Measurements from ENCODE around the gene DLG5.

The DLG5 gene

DNA sequence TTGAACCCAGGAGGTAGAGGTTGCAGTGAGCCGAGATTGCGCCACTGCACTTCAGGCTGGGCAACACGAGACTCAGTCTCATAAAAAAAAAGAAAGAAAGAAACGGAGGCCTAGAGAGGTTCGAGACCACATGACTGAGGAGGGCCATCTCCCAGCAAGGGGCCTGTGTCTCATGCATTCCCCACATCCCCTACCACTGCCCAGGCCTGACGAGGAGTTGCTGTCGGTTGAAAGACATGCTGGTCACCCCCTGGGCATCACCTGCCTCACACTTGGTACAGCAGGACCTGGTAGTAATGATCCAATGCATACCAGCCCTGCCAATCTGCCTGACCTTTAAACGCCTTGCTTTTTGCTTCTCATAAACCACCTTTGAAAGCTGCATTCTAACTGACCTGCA is 85.9 kb downstream of the DLG5 start:
- DNase-seq, result no peak

DNA sequence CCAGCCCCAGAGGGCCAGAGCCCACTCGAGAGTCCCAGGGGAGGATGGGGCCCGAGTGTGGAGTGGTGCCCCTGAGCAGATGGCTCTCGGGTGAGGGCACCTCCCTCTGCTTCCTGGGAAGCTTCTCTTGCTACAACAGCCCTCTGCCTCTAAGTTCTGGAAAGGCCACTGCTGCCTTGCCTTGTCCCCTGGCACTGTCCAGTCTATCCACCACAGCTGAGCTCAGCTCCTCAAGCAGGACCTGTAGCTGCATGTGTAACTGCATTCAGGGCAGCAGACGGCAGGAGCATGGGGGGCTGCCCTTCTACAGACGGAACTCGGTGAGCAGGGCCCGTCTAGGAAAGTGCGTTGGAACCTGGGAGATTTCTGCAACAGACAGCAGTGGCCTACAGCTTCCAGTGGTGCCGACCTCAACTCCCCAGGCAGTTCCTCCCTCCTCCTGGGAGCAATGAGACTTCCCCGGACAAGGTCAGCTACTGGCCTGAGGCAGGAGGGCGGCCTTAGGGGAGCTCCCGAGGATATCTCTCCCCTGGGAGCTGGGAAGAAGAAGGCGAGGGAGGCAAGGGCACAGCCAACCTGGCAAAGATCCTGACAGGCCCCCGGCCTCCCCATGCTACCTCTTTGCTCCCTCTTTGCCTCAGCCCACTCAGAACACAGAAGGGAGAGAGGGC is 88.5 kb downstream of the DLG5 start:
- DNase-seq, result no peak

DNA sequence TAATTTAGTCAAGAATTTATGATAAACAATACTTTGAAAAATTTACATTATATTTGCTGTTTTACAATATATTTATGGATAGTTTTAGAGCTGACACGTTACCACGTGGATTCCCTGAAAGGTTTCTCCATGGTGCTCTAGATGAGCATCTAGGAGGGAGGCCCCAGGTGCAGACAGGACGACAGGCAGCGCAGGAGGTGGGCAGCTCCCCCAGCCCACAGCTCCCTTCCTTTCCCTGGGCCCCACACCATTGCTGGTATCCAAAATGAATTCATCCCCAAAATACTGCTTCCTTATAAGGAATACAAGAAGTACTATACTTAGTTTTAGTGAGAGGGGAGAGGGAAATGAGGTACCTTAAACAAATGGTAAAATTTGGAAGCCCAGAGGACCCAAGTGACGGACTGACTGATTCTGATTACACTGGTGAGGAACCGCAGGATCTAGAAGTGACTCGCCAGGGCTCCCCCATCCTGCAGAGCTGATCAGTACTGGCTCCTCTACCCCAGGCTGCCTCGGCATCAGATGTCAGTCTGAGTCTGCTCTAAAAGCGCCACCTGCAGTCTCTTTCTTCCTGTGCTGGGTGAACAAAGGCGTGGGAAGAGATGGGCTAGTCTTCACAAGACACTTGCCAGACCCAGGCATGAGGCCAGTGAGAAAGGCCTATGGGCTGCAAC is 89.2 kb downstream of the DLG5 start:
- DNase-seq, result peak; percentile 54

DNA sequence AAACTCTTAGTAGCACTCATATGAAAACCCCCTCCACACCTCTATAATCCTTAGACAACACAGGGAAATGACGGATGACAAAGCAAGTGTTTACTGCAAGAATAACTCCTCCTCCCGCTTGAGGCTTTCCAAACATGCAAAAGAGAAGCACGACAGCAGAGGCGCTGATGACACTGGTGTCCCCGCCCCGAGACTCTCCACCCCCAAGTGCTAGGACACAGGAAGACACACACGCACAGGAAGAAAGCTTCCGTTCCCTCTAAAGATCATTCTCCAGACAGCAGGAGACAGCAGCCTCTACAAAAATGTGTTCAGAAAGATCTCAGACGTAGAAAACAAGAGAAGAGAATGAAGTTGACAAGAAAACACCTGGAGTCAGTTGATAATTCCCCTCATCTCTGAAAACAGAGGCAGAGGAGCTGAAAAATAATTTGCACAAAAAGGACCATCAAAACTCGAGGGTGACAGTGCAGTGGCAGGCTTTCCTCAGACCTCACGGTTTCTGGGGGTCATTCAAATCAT is 90.2 kb downstream of the DLG5 start:
- peak; percentile 80 for DNase-seq

DNA sequence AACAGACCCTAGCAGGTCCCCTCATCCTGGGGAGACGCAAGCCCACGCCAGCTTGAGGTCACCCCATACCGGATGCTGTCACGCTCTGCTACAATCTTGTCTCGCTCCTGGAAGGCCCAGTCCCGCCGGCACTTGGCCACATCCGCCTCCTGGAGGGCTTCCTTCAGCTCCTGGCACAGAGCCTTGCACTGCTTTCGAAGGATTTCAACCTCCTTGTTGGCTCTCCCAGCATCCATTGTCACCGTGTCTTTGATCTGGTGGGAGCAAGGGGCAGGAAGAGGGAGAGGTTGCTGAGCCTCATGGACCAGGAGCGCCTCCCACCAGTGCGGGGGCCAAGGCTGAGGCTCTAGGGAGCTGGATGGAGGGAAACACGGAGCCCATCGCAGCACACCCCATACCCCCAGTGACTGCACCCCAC is 90.9 kb downstream of the DLG5 start:
- no peak for DNase-seq

DNA sequence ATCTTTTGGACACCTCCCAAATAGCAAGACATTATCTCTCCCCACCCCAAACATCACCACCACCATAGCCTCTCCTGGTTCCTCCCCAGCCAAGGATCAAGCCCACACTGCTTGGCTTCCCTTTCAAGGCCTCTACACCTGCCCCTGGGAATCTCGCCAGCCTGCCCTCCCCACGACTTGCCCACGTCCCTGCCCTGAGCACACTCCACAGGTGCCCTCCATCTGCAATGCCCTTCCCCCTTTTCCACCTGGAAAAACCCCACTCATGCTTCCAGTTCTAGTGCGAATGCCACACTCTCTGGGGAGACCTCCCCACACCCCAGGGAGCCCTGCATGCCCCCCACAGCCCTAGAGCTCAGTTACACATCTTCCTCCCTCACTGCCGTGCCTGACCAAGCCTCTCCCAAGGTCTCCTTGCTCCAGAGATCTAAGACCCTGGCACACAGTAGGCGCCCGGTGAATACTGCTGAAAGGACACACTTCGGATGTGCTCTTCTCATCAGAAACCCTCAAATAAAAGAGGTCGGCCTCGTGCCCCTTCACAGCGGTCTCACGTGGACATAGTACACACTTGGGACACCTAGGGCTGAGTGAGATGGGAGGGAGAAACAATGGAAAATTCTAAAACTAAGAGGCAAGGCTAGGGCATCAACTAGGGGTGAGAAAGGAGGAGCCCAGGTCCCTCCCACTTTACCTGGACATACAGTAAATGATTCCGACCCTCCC is 91.4 kb downstream of the DLG5 start:
- DNase-seq, result peak; percentile 24

DNA sequence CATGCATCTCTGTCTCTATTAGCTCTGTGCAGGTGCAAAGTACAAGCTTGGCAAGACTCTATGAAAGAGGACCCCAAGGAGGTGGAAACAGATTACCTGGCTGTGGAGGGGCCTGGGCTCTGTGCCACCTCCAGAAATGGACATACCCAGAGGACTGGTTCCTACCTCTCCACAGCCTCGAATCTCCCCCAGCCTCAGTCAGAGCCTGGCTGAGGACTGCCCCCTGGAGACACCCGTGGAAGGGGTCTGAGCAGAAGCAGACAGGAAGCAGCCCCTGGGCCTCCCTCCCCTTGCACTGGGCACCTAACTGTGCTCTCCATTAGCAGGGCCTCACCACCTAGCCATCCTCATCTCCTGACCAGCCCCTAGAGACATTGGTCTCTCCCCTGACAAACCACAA is 92.0 kb downstream of the DLG5 start:
- DNase-seq, result no peak

DNA sequence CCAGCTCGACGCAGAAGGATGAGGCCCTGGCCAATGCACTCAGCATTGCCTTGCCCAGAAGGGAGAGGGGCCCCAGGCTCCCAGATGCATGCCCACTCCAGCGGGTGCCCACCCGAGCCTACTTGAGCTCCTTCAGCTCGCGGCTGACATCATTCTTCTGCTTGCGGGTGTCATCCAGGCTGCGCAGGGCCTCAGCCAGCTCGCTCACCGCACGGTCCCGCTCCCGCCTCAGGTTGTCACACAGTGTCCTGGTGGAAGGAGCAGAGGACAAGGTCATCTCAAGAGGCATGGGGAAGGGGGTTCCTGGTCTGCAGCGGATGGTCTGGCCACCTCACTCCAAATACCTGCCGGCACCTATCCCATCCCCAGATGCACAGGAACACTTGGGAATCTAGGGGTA is 92.8 kb downstream of the DLG5 start:
- no peak for DNase-seq

DNA sequence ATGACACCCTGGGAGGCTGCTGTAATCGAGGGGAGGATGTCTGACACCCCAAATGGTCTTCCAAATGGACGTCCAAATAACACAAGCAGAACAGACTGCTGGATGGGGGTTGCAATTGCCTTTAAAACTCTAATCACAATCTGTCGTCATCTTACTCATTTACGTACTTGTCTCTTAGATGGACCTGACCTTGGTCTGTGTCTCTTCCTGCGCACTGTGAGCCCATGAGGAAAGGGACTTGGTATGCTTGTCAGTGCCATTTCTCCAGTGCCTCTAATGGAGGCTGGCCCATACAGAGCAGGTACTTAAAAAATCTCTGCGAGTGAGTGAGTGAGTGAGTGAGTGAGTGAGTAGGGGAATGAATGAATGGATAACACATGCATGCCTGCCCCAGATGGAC is 93.3 kb downstream of the DLG5 start:
- no peak for DNase-seq

DNA sequence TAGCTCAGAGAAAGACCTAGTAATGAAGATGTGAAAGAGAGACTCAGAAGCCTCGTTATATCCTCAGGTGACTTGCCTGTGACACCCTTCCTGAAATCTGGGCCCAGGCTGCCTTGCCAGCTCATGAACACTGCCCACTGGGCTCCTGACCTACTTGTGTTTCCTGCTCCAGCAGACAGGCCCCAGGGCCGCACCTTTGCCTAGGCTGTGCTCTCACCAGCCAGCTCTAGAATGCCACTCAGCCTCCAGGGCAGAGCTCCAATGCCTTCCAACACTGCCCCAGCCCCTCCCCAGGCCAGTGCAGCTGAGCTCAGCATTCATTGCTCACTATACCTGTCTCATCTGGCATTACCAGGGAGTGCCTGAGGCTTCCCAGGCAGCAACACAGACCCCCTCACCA is 94.3 kb downstream of the DLG5 start:
- DNase-seq, result no peak

DNA sequence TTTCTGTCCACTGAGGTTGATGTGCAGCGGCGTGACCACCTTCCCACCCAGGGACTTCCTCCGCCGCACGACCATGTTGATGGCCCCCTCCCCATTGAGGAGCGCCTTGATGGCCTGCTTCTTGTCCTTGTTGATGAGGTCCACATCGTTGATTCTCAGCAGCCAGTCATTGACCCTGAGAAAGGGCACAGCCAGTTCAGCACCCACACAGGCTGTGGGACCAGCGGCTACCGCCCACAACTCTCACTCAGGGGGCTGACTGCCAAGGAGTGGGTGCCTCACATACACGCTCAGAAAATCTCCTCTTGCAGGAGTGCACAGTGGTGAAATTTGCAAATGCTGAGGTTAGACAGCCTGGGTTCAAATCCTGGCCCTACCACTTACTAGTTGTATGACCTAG is 97.2 kb downstream of the DLG5 start:
- no peak for DNase-seq

DNA sequence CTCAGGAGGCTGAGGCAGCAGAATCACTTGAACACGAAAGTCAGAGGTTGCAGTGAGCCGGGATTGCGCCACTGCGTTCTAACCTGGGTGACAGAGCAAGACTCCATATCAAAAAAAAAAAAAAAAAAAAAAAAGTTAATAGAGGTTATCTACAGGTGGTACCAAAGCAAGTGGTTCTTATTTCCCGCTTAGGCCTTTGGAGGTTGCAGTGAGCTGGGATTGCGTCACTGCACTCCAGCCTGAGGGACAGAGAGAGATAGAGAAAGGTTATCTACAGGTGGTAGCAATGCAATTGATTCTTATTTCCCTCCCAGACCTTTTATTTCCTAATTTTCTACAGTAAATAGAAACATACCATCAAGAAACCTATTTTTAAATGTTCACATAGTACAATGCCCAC is 98.2 kb downstream of the DLG5 start:
- no peak for DNase-seq

DNA sequence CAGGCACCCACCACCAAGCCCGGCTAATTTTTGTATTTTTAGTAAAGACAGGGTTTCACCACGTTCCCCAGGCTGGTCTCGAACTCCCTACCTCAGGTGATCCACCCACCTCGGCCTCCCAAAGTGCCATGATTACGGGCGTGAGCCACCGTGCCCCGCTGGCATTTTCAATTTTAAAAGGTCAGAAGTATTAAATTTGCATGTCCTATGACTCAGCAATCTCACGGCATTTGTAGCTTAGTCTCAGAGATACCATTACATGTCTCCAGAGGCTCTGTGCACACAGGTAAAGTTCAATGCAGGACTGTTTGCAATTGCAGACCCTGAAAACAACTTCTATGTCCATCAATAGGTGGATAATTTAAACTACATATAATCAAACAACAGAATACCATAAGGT is 99.2 kb downstream of the DLG5 start:
- DNase-seq, result peak; percentile 5

DNA sequence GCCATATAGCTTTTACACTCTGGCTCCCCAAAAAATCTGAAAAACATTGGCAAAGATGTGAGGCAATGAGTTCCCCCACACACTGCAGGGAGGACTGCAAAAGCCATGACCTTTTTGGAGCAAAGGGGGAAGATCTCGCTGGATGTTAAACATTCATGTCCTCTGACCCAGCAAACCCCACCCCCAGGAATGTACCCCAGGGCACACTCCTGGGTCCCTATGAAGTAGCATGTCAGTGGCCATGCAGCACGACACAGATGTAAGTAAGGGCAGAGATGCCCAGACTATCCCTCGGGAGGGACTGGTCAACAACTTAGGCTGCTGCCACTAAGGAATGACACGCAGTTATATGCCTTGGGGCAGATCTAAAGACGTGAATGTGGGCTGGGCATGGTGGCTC is 100.6 kb downstream of the DLG5 start:
- DNase-seq, result no peak

DNA sequence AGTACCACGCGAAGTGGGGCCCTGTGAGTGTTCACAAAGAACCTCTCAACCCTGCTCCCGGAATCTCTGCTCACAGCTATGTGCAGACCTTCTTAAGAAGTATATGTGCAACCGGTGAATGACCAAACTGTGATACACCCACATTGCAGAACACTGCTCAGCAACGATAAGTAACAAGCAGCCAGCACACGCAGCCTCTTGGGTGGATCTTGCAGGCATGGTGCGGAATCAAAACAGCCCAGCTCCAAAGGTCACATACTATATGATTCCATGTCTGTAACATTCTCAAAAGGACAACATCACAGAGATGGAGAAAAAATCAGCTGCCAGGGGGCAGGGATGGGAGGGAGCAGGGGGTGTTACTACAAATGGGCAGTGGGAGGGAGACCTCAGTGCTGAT is 101.6 kb downstream of the DLG5 start:
- DNase-seq, result no peak

DNA sequence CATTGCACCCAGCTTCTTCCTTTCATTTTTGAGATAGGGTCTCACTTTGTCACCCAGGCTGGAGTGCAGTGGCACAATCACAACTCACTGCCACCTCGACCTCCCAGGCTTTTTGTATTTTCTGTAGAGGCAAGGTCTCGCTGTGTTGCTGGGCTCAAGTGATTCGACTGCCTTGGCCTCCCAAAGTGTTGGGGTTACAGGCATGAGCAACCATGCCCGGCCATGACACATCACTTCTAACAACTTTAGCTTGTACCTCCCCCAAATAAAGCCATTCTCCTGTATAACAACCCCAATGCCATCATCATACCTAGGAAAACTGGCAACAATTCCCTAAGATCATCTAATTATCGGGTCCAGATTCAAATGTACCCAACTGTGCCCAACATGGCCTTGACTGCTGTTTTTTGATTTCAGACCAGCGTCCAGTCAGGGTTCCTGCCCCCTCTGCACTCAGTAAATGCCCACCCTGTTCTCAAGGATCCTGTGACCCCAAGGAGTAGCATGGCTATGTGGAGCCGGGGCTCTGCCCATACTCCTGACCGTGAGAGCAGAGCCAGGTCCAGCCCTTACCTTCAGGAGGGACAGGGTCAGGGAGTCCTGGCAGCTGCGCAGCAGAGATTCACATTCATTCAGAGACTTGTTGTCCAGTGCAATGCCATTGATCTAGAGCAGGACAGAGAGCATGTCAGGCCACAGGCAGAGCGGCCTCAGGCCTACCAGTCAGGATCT is 102.6 kb downstream of the DLG5 start:
- no peak for DNase-seq

DNA sequence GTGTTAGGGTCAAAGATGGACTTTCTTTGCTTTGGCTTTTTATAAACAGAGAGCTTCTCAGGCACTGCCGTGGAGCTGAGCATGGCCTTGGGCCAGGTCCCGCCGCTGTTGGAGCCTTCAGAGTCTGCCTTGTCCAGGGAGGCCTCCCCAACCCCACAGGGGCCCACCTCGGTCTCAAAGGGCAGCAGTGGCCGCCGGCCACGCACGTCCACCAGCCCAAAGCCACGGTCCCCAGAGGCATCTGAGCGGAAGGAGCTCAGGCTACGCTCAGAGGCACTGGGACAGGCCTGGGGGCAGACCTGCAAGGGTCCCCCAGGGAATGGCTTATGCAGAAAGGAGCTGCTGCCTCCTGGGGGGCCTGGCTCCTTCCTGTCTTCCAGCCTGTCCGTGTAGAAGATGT is 105.0 kb downstream of the DLG5 start:
- no peak for DNase-seq

DNA sequence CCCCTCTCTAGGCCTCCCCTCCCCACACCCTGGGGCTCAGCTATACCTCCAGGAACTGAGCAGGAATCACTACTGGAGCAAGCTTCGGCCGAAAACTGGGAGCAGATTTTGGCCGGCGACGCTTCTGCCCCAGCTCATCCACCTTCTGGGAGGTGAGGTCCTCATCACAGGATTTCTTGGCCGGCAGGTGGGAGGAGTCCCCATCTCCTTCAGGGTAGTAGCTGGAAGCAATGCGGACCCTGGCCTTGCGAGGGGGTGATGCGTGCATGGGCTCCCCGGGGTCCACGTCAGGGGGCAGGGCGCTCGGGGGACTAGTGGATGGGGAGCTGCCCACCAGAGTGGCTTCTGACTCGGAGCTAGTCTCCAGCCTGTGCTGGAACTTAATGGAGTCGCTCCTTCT is 105.5 kb downstream of the DLG5 start:
- no peak for DNase-seq

DNA sequence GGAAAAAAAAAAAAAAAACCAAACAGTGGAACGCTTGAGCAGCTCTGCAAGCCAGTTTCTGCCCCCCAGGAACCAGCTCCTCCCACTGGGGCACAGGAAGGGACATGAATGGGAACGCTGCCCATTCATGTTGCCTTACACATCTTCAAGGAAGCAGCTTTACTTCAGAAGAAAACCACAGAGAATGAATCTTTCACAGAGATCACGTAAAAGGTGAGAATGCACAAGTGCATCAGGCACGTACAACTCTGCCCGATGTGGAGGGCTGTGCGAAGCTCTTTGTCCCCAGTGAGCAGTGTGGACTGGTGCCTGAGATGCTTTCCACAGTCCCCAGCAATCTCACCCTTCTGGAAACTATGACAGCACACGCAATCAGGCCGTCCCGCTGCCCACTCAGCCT is 106.2 kb downstream of the DLG5 start:
- DNase-seq, result no peak

DNA sequence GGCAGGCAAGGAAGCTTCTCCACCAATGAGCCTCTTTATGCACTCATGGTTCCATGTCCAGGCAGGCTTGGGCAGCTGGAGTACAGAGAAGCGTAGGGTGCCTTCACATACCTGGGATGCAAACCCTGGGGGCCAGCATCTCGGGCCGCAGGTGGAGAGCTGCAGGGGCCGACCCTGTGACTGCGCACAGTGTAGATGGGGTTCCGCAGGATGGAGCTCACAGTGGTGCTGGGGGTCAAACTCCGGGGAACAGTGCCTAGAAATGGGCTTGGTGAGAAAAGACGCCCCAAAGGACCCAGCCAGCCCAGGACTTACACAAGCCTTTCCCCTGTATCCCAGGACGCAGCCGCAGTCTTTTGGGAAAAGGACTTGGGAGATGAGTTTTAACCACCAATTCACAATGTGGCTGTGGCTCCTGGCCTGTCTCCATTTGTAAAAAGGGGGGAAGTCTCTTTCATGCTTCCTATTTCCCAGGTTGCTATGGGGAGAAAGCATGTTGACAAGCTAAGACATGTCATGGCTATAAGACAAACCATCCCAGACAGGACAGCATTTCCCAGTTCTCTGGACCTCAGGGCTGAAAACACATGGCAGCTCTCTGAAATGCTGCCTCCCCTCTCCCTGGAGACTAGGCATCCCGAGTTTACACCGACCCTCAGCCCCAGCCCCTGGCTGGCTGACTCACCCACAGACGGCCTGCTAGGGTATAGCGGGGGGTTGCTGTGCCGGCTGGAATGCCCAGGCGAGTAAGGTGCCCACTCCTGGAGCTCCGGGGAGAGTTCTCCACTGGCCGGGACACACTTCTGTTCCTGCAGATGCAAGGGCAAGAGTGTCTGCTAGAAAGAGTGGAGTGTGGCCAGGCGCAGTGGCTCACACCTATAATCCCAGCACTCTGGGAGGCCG is 107.1 kb downstream of the DLG5 start:
- no peak for DNase-seq

DNA sequence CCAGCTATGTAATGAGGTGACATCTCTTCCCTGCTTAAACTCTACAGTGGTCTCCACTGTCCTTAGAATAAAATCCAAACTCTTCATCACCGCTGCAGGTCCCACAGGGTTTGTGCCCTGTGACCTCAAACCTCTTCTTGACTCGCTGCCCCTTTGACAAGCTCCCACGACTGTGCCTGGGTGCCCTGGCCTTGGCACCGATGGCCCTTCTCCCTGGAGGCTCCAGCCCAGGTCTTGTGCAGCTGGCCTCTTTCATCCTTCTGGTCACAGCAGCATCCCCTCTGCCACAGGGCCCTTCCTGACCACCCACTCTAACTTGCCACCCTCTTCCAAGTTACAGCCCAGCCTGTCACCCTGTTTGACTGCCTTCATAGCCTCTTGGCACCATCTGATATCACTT is 108.2 kb downstream of the DLG5 start:
- DNase-seq, result no peak

DNA sequence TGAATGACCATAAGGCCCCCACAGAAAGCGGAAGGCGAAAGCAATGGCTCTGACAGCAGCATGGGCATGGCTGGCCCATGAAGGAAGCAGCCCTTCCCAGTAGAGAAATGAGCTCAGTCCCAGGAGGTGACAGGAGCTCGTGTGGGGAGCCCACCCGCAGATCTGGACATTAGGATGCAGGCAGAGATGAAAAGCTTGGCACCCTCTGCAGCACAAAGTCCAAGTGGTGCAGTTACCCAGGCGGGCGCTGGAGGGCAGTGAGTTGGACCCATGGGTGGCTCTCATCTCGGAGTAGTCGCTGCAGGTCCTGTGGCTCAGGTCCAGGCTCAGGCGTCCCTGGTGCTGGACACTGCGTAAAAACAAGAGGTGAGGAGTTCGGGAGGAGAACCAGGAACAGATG is 109.0 kb downstream of the DLG5 start:
- no peak for DNase-seq

Measured in hematopoietic multipotent progenitor cell treated with erythropoietin and hydrocortisone succinate and interleukin-3 and kit ligand, for 6 days (in vitro differentiated cells).